Measurements from ENCODE around the gene MAT2A. TPM values are rescaled to one million over a fixed set of nuclear protein-coding genes. Genes with fewer than 3 reads are reported as not detected.

MAT2A gene
- total RNA-seq, 1 donor from 2014 or later, result 183 TPM

GRCh38 chr2:85547089-85547858 is 8.3 kb downstream of the MAT2A start:
- Mint-ChIP-seq H3K36me3 (ENCODE audit: unreplicated experiment) (peaks cover 37% of the 10 kb centered on the region), H3K4me1 (ENCODE audit: unreplicated experiment) (peaks cover 24% of the 10 kb centered on the region), H3K9me3 (ENCODE audit: unreplicated experiment) (no peaks in the 10 kb centered on the region), H3K27ac (ENCODE audit: unreplicated experiment) (peak overlapping the region; percentile 52), H3K27me3 (ENCODE audit: unreplicated experiment) (no peaks in the 10 kb centered on the region), H3K4me3 (ENCODE audit: unreplicated experiment) (no peak overlapping the region)
- no peak for TF ChIP-seq CTCF (IDR thresholded peaks at IDR 0.05)
- no peak for DNase-seq (ENCODE audit: extremely low spot score, unreplicated experiment)

GRCh38 chr2:85547859-85548607 is 9.1 kb downstream of the MAT2A start:
- no peak for DNase-seq (ENCODE audit: extremely low spot score, unreplicated experiment)
- peaks cover 32% of the 10 kb centered on the region for H3K36me3 Mint-ChIP-seq (ENCODE audit: unreplicated experiment)
- H3K4me1 Mint-ChIP-seq (ENCODE audit: unreplicated experiment), result peaks cover 18% of the 10 kb centered on the region
- H3K9me3 Mint-ChIP-seq (ENCODE audit: unreplicated experiment), result no peaks in the 10 kb centered on the region
- no peak overlapping the region for H3K4me3 Mint-ChIP-seq (ENCODE audit: unreplicated experiment)
- no peaks in the 10 kb centered on the region for H3K27me3 Mint-ChIP-seq (ENCODE audit: unreplicated experiment)
- TF ChIP-seq CTCF (IDR thresholded peaks at IDR 0.05), result no peak
- peak overlapping the region; percentile 24 for H3K27ac Mint-ChIP-seq (ENCODE audit: unreplicated experiment)

GRCh38 chr2:85548608-85548900 is 9.6 kb downstream of the MAT2A start:
- Mint-ChIP-seq H3K4me3 (ENCODE audit: unreplicated experiment) (no peak overlapping the region), H3K4me1 (ENCODE audit: unreplicated experiment) (peaks cover 15% of the 10 kb centered on the region)

GRCh38 chr2:85549095-85549494 is 10.1 kb downstream of the MAT2A start:
- Mint-ChIP-seq H3K27ac (ENCODE audit: unreplicated experiment) (peak overlapping the region; percentile 4), H3K9me3 (ENCODE audit: unreplicated experiment) (no peaks in the 10 kb centered on the region), H3K4me3 (ENCODE audit: unreplicated experiment) (no peak overlapping the region), H3K36me3 (ENCODE audit: unreplicated experiment) (peaks cover 26% of the 10 kb centered on the region), H3K27me3 (ENCODE audit: unreplicated experiment) (no peaks in the 10 kb centered on the region), H3K4me1 (ENCODE audit: unreplicated experiment) (peaks cover 13% of the 10 kb centered on the region)
- no peak for DNase-seq (ENCODE audit: extremely low spot score, unreplicated experiment)
- TF ChIP-seq CTCF (IDR thresholded peaks at IDR 0.05), result no peak

More at GRCh38 chr2:85548608-85548900, 9.6 kb downstream of the MAT2A start:
- no peak for DNase-seq (ENCODE audit: extremely low spot score, unreplicated experiment)
- Mint-ChIP-seq H3K9me3 (ENCODE audit: unreplicated experiment) (no peaks in the 10 kb centered on the region), H3K36me3 (ENCODE audit: unreplicated experiment) (peaks cover 28% of the 10 kb centered on the region), H3K27me3 (ENCODE audit: unreplicated experiment) (no peaks in the 10 kb centered on the region), H3K27ac (ENCODE audit: unreplicated experiment) (no peak overlapping the region)
- TF ChIP-seq CTCF (IDR thresholded peaks at IDR 0.05), result no peak

- TF ChIP-seq CTCF (IDR thresholded peaks at IDR 0.05), result no peak
- Mint-ChIP-seq H3K27ac (ENCODE audit: unreplicated experiment) (peak overlapping the region; percentile 77), H3K36me3 (ENCODE audit: unreplicated experiment) (peaks cover 26% of the 10 kb centered on the region), H3K27me3 (ENCODE audit: unreplicated experiment) (no peaks in the 10 kb centered on the region), H3K4me3 (ENCODE audit: unreplicated experiment) (no peak overlapping the region), H3K4me1 (ENCODE audit: unreplicated experiment) (peaks cover 10% of the 10 kb centered on the region), H3K9me3 (ENCODE audit: unreplicated experiment) (no peaks in the 10 kb centered on the region)
- no peak for DNase-seq (ENCODE audit: extremely low spot score, unreplicated experiment)
Observed at GRCh38 chr2:85549826-85550225, 10.9 kb downstream of the MAT2A start.
